Medulla oblongata (tissue), 1 donor: ENCODE measurements around the gene PCED1A.

Experiments used
- DNase-seq: peaks from one replicate; pipeline ENCODE4 v3.0.0-alpha.2; 2015; ENCODE audit errors: extremely low spot score

Gene PCED1A, protein sequence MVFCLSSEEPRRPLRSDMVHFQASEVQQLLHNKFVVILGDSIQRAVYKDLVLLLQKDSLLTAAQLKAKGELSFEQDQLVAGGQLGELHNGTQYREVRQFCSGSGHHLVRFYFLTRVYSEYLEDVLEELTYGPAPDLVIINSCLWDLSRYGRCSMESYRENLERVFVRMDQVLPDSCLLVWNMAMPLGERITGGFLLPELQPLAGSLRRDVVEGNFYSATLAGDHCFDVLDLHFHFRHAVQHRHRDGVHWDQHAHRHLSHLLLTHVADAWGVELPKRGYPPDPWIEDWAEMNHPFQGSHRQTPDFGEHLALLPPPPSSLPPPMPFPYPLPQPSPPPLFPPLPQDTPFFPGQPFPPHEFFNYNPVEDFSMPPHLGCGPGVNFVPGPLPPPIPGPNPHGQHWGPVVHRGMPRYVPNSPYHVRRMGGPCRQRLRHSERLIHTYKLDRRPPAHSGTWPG

DNA sequence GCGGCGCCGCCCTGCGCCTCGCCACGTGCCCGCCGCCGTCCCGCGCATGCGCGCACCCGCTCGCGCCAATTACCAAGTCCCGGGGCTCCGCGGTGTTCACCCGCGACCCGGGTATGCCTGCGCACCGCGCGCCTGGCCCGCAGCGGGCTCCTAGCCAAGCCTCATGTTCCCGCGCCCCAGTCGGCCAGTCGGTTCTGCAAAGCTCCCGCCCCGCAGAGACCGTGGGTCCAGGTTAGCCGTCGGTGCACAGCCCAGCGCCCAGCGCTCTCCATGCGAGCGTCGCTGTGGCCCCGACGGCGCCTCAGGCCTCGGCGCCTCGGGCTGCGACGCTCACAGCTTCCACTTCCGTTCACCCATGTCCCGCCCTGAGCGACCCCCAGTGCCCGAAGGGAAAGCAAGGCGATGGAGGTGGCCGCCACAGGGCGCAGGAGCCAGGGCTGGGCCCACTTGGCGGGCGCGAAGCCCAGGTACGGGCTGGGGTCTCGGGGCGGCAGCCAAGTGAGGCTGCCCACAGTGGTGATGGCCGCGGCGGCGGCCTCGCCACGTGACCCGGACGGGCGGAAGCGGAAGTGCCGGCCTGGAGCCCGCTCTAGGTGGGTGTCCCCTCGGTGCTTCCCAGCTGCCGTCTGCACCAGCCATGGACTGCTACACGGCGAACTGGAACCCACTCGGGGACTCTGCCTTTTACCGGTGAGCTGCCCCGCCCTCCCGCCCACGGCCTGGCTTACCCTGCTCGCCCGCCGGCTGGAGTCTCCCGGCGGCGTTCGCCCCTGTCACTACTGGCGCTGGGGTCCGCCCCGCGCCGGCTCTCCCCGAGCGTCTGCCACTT is at the start of gene PCED1A, which contains the start of gene VPS16:
TSS of gene PCED1A (minus strand) at position 518 of the 829 bp plus-strand sequence. CDS start 743 bp downstream, outside the sequence.
TSS of gene VPS16 (plus strand) at position 608 of the 829 bp plus-strand sequence. CDS start at position 638, 30 bp downstream.
- peak; percentile 87 for DNase-seq

DNA sequence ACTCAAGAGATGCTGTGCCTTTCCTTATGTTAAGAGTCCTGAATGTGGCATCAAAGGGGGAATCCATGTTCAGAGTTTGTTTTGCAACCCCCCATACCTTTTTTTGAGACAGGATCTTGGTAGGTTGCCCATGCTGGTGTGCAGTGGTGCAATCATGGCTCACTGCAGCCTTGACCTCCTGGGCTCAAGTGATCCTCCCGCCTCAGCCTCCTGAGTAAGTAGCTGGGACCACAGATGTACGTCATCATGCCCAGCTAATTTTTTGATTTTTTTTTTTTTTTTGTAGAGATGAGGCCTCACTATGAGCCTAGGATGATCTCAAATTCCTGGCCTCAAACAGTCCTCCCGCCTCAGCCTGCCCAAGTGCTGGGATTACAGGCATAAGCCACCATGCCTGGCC is 49.3 kb upstream of the PCED1A start:
- no peak for DNase-seq

DNA sequence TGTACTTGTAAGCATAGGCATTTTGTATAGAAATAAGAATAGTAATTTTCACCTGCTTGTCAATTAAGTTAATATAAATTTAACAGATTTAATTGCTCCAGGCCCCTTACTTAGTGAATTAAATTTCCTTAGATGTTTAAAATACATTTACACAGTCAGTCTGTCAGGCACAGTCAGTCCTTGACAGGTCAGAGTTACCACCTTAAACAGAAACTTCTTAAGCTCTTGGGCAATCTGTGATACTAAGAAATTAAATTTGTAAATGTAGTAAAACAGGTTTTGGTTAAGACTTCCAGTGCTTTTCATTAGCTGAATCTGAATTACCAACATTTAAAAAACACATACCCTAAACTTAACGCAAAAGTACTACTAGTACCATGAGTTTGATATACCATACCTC is 48.8 kb upstream of the PCED1A start:
- DNase-seq = no peak

DNA sequence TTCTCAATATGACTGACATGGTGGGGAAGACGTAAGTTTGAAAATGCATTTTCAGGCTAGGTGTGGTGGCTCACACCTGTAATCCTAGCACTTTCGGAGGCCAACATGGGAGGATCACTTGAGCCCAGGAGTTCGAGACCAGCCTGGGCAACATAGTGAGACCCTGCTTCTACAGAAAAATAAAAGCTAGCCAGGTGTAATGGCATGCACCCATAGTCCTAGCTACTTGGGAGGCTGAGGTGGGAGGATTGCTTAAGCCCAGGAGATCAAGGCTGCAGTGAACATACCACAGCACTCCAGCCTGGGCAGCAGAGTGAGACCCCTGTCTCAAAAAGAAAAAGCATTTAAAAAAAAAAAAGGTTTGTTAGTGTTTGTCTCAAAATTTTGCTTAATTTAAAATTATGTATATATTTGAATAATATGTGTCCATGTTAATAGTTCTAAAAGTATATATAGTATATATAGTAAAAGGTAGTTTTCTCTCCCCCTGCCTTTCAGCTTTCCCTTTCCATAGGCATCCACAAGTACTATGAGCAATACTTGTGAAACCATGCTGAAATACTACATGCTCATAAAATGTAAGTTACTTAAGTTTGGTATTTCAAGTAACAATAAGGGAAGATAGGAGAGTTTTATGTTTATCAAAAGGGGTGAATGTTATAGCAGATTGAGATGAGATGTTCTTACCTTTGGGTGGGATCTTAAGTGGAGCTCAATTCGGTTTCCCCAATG is 47.9 kb upstream of the PCED1A start:
- DNase-seq = no peak

DNA sequence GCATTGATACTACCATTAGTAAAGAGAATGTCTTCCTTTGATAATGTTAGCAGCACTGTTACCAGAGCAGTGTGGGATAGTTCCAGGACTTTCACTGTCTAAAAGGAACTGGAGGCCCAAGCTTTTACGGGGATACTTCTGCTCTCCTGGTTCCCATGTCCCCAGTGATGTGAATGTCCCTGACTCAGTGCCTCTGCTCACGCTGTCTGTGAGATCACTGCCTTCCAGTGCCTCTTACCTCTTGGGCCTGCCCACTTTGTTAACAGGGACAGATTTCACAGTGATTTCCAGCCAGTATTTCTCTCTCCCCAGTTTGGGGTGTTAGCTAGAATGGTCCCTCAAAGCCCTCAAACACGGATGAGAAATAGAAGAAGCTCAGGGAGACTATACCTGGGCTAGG is 47.3 kb upstream of the PCED1A start:
- no peak for DNase-seq

DNA sequence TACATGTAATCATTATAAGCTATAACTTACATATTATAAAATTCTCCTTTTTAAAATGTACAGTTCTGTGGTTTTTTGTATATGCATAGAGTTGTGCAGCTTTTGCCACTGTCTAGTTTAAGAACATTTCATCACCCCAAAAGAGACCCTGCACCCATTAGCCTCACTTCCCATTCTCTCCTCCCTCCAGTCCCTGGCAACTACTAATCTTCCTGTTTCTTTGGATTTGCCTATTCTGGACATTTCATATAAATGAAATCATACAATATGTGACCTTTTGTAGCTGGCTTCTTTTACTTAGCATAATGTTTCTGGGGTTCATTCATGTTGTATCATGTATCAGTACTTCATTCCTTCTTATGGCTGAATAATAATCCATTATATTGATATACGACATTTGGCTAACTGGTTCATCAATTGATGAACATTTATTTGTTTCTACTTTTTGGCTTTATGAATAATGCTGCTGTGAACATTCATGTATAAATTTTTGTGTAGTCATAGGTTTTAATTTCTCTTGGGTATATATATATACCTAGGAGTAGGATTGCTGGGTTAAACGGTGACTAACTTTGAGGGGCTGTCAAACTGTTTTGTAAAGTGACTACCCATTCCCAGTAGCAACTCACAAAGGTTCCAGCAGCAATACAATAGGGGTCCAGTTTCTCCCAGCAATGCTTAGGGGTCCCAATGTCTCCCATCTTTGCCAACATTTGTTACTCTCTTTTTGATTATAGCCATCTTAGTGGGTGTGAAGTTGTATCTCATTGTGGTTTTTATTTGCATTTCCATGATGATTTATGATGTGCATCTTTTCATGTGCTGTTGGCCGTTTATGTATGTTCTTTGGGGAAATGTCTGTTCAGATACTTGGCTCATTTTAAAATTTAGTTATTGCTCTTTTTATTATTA is 43.5 kb upstream of the PCED1A start:
- DNase-seq = no peak

DNA sequence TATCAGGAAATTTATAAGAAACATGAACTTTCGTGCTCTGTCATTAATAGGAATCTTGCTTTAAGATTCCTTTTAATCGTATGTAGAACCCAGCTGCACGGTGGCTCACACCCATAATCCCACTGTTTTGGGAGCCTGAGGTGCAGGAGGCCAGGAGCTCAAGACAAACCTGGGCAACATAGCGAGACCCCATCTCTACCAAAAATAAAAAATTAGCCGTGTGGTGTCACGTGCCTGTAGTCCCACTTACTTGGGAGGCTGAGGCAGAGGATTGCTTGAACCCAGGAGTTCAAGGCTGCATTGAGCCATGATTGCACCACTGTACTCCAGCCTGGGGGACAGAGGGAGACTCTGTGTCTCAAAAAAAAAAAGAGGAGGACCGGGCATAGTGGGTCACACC is 40.2 kb upstream of the PCED1A start:
- no peak for DNase-seq

DNA sequence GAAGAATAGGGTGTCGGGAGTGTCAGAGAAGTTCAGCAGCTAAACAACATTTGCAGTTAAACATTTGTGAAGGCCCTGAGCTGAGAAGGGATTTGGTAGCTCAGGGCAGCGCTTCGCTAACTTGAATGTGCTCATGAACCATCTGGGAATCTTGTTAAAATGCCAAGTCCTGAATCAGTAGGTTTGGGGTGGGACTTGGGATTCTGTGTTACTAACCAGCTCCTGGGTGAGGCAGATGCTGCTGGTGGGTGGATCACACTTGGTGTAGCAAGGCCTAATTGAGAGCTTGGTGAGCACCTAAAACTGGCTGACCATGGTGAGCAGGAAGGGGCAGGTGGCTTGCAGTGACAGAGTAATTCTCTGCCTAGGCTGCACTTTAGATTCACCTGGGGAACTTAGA is 38.7 kb upstream of the PCED1A start:
- peak; percentile 22 for DNase-seq

DNA sequence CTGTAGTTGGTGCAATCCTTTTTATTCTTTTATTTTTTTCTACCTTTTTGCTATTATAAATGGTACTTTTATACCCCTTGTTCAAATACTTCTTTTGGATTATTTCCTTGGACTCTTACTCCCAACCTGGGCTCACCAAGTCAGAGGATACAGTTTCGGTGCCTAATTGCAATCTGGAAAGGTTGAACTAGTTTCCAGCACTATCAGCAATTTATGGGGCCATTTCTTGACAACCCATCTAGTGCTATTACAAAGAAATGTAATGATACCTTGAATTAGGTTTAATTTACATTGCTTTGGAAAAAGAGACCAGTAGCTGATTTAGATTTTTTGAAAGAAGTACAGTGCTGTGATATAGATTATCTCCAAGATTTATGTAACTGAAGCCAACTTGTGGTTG is 38.1 kb upstream of the PCED1A start:
- no peak for DNase-seq

DNA sequence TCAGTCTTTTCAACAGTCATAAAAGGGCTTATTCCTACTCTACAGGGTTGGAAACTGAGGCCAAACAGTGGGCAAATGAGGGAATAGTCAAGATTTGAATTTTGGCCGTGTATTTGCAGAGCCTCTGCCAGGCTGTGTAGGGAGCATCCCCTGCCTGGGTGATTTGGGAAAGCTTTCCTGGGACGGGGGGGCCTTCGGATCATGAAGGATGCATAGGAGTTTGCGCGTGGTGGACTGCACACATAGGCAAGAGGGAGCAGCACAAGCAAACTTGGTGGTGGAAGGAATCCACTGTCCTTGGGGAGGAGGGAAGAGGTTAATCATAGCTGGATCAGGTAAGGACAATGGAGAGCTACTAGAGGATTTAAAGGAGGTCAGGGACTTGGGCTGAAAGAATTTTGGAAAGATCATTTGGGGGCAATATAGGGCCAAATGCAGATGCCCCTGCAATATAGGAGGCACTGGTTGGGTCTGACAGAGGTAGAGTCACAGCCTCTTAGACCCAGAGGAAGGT is 35.3 kb upstream of the PCED1A start:
- no peak for DNase-seq

DNA sequence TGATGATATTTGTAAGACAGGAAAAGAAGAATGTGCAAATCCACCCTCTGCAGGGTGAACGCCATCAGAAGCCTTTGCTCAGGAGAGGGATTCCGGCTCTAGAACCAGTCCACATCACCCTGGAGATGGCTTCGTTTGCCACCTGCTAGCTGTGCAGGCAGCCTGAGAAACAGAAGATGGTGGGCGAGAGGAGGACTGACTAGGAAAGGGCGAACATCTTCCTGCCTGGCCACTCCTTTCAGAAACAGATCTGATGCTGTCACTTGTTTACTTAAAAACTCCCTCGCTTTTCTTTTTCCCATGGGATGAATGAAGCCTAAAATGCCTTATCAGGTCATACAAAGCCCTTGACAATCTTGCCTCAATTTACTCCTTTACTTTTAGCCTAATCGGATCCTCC is 34.0 kb upstream of the PCED1A start:
- DNase-seq = peak; percentile 42

DNA sequence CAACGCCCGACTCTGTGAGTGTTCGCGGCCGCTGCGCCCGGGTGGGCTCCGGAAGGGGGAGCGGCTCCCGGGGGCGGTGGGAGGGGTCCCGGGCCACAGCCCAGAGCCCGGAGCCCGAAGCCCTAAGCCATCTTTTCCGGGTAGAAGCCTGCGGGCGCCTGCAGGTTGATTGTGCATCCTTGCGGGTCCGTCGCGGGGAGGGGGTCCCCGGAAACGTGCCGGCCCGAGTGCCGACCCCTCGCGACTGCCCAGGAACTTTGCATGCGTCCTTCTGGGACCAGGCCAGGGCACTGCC is 33.2 kb upstream of the PCED1A start:
- peak; percentile 32 for DNase-seq

DNA sequence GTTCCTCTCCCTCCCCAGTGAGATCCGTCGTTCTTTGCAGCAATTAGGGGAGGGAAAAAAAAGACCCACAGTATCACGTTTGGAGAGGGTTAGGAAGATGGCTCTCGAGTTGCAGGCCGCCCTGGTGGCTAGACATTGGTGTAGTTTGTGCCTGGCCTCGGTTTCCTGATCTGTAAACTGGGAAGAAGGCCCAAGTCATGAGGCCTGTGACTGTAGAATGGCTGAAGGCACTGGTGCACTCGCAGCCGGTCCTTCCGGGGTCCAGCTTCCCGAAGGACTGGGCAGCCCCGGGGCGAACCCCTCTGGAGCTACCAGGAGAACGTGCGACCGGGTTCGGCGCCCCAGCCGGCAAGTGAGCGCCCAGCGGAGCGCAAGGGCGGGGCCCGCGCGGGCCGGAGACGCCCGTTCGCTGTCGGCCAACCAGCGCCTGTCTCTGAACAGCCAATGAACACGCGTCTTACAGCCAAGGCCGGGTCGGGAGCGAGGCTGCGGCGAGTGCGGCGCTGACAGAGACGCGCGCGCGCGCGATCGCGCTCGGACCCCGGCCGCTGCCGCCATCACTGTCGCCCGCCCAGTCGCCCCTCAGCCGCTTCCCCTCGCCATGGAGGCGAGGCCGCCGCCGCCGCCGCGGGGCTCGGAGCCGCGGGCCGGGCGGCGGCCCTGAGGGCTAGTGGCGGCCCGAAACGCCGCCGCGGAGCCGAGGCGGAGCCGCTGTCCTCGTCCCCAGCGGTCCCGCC is 32.7 kb upstream of the PCED1A start, which contains the start of gene PTPRA:
TSS of gene PTPRA (plus strand) at position 472 of the 737 bp plus-strand sequence. CDS start 90,797 bp downstream, outside the sequence.
- peak; percentile 96 for DNase-seq

DNA sequence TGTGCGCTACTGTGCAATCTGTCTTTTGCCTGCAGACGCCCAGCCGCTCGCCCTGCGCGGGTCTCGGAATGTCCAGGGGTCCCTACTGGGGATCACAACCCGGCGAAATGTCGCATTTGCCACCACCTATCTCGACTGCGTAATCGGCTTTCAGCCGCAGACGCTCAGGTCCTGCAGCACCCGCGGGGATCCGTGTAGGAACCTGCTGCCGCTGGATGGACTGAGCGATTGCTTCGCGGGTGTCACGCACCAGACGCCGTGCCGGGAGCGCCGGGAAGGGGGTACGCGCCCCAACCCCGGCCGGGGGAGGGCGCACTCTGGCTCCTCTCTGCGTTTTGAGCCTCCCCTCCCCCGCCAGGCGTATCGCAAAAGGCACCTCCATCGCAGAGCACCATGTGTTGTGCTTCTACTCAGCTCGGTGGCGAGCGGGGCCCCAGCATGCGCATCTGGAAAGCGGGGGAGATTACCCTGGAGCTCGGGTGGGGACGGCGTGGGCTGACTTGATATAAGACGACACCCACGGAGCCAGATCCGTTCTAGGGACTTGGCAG is 32.1 kb upstream of the PCED1A start:
- peak; percentile 70 for DNase-seq

DNA sequence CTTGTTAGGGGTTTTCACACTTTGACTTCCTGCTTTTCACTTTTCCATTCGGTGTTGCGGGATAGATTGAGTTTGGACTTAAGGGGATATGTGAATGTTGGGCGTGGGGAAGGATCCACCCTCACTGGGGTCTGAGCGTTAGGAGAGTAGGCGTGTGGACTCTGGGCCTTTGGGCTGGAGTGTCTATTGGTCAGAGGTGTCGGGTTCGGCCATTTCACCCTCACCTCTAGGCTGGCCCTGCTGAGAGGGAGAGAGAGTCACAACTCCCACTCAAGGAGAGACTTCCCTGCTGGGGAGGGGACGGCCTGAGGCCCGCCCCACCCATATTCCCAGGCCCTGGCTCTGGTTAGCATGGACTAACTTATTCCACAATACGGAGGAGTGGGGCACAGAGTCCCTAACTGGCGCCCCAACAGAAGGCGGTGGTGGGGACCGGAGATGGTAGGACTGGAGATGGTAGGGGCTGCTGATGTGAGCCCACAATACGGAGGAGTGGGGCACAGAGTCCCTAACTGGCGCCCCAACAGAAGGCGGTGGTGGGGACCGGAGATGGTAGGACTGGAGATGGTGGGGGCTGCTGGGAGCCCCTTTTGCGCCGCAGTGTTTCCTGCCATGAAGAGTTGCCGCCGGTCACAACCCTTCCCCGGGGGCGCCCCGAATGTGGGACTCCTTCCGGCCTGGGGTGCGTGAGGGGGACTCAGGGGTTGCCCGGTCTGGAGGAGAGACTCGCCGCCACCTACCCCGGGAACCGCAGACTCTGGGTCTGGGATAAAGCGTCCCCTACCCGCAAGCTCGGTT is 31.4 kb upstream of the PCED1A start:
- peak; percentile 16 for DNase-seq

DNA sequence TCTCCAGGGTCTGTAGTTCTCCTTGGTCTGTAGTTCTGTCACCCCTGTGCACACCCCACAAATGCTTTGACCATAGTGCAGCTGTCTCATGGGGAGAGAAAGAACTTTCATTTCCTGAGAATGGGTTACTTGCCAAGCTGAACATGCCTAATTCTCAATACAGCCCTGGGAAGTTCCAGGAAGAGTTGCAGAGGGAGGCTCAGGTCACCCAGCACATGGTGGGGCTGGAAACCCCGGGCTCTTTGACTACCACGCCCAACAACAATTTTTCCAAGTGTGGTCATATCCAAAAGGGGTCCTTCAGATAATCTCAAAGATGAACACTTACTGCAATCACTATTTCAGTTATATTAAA is 30.6 kb upstream of the PCED1A start:
- peak; percentile 19 for DNase-seq

DNA sequence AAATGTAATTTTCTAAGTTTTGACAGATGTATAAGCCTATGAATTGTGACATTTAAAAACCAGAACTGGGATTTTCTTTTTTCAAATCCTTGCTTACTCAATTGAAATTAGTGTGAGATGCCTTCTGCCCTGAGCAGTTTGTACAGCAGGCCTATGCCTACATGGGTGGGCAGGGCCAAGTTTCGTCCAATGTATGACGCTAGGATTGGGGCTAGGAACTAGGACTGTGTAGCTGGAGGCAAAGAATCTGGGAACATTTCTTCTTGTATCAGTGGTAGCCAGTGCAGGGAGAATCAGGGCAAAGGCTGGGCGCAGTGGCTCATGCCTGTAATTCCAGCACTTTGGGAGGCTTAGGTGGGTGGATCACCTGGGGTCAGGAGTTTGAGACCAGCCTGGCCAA is 28.9 kb upstream of the PCED1A start:
- no peak for DNase-seq

DNA sequence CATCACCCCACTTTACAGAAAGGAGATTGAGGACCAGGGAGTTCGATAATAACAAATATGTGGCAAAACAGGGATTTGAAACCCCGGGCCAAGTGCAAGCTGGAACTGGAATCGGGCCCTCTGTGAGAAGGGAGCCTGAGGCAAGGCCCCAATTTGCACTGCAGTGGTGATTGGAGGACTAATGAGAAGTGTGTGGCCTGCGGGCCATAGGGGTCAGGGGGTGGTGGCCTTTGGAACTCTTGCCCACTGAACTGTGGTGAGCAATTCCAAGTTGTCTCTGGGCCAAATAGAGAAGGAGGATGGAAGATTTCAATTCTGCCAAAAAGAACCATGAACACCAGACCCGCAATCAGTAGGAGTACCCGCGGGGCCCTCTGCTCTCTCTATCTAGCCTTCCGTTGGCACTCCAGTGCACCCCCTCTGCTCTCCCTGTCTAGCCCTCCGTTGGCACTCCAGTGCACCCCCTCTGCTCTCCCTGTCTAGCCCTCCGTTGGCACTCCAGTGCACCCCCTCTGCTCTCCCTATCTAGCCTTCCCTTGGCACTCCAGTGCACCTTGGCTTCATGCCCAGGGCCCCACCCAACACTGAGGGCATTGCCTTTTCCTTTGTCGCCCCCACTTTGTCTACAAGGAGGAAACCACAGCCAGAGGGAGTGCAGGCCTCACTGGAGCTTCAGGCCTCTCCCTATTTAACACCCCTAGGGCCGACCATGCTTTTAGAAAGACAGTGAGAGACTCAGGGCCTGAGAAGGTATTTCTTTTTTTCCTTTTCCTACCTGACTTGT is 26.8 kb upstream of the PCED1A start:
- no peak for DNase-seq
